ENCODE measurements around the gene SHC3. TPM values are rescaled to one million over a fixed set of nuclear protein-coding genes. Genes with fewer than 3 reads are reported as not detected.

Gene SHC3
- total and polyA plus RNA-seq, 9 of the 15 experiments (the other 6 are each of a cell fraction or from before 2014, with no cell fraction given) = not detected

GRCh38 chr9:88974641-88975040 is 204.0 kb downstream of the SHC3 start:
- POLR2A ChIA-PET = no interaction called here
- FAIRE-seq = no peak
- Histone ChIP-seq H3K36me3 (ENCODE audit: control insufficient read depth, insufficient read depth, low read length) (no peaks in the 10 kb centered on the region), H3K4me1 (replicated peaks in 1 of 2; ENCODE audit: control insufficient read depth in 2 of 2, insufficient read depth in 2 of 2, low read length in 2 of 2) (peaks cover 0 to 3% of the 10 kb centered on the region in 2 experiments; a peak in 1 of 5 replicates), H3K9me1 (ENCODE audit: control insufficient read depth, insufficient read depth, low read length) (no peaks in the 10 kb centered on the region), H3K9ac (ENCODE audit: insufficient read depth in 1 of 2, low read depth in 2 of 2, low read length in 2 of 2) (no peak overlapping the region), H4K20me1 (replicated peaks; ENCODE audit: control insufficient read depth, insufficient read depth, low read length) (no peaks in the 10 kb centered on the region), H3K4me2 (ENCODE audit: insufficient read depth, low read length) (no peak overlapping the region), H3K27ac (ENCODE audit: extremely low read depth, low read depth, low read length) (no peak overlapping the region), H3K9me3 (replicated peaks; ENCODE audit: control insufficient read depth, insufficient read depth, low read depth, low read length) (no peaks in the 10 kb centered on the region), H3K27me3 (ENCODE audit: control insufficient read depth in 2 of 2, insufficient read depth in 2 of 2, low read length in 2 of 2) (peaks cover 0 to 4% of the 10 kb centered on the region in 2 experiments; a peak in 1 of 5 replicates), H3K79me2 (ENCODE audit: control insufficient read depth, insufficient read depth, low read length) (no peaks in the 10 kb centered on the region), H2AFZ (ENCODE audit: low read depth, low read length) (no peak overlapping the region), H3K4me3 (no peak overlapping the region)
- TF ChIP-seq WHSC1 (IDR thresholded peaks at IDR 0.05; ENCODE audit: low read length) (no peak), ZFP91 (CRISPR knock-in tag; IDR thresholded peaks at IDR 0.05) (no peak), TRIM25 (IDR thresholded peaks at IDR 0.05; ENCODE audit: borderline replicate concordance) (no peak), TCF7 (IDR thresholded peaks at IDR 0.05; ENCODE audit: borderline replicate concordance) (no peak), SAP30 (IDR thresholded peaks at IDR 0.05; ENCODE audit: borderline replicate concordance, insufficient read depth, low read depth, low read length, poor library complexity, severe bottlenecking) (no peak)
- intact Hi-C loops (cut with micrococcal nuclease) (no loop called here), in situ Hi-C loops (cut with MboI) (no loop called here)
- no peak for ATAC-seq
- no TSS peak for BruUV-seq (replicated peaks)
- no peak for DNase-seq (ENCODE audit: extremely low read depth in 1 of 4, low spot score in 3 of 4)
- WGBS (ENCODE audit: insufficient coverage, low coverage, missing lambda C conversion rate) = 58% methylated on average over 7 of the region's 7 CpGs
- CTCF ChIA-PET (ENCODE audit: low intra/inter-chr PET ratio) = no interaction called here
